WTC11 (cell line): Measurements from ENCODE around the gene PLXNB2. TPM values are rescaled to one million over a fixed set of nuclear protein-coding genes. Genes with fewer than 3 reads are reported as not detected.

ENCODE experiments used
- ATAC-seq: fragments of 200-7000 bp; cut with Tn5 transposase; 2 replicates; pipeline ENCODE4 v1.10.0; 2021; ENCODE audit warnings: mild to moderate bottlenecking, moderate library complexity
- CTCF ChIA-PET: fragments of 300-600 bp; sonication (Branson Sonifier 250); formaldehyde crosslinking; loops from one replicate; lab custom pipeline; 2021; ENCODE audit warnings: antibody characterized with exemption; lab: Charles Lee
- POLR2A ChIA-PET: fragments of 350-600 bp; sonication (Branson Sonifier 250); formaldehyde crosslinking; loops from one replicate; lab custom pipeline; 2021; ENCODE audit warnings: antibody characterized with exemption; lab: Charles Lee
- DNase-seq: peaks from one replicate; pipeline ENCODE4 v3.0.0; 2021; ENCODE audit warnings: low spot score
- H3K27ac Mint-ChIP-seq: 2 replicates; pipeline ENCODE4 v1.8.0; 2021; ENCODE audit warnings: mixed read lengths
- H3K27me3 Mint-ChIP-seq: 2 replicates; pipeline ENCODE4 v1.8.0; 2021; ENCODE audit warnings: low read depth, mild to moderate bottlenecking, moderate library complexity, mixed read lengths
- H3K36me3 Mint-ChIP-seq: 2 replicates; pipeline ENCODE4 v1.8.0; 2021; ENCODE audit warnings: mixed read lengths
- H3K4me1 Mint-ChIP-seq: 2 replicates; pipeline ENCODE4 v1.8.0; 2022; ENCODE audit warnings: mixed read lengths
- H3K4me3 Mint-ChIP-seq: 2 replicates; pipeline ENCODE4 v1.8.0; 2021; ENCODE audit warnings: mild to moderate bottlenecking, moderate library complexity, mixed read lengths
- H3K9me3 Mint-ChIP-seq: 2 replicates; pipeline ENCODE4 v1.8.0; 2021; ENCODE audit warnings: mixed read lengths
- ATF1 ChIP-seq: sonication (generic); formaldehyde crosslinking; IDR thresholded peaks from 2 replicates; pipeline ENCODE4 v1.8.1; 2023; ENCODE audit warnings: mild to moderate bottlenecking, moderate library complexity, missing genetic modification reagents
- HMGA2 ChIP-seq: fragments of 250-450 bp; sonication (Bioruptor Pico); IDR thresholded peaks from 2 replicates; pipeline ENCODE4 v1.4.0; 2021; ENCODE audit warnings: mild to moderate bottlenecking, moderate library complexity
- MYBL2 ChIP-seq: sonication (generic); formaldehyde crosslinking; IDR thresholded peaks from 2 replicates; pipeline ENCODE4 v1.8.1; 2023; ENCODE audit warnings: mild to moderate bottlenecking, moderate library complexity, missing genetic modification reagents
- NFE2L1 ChIP-seq: sonication (generic); formaldehyde crosslinking; IDR thresholded peaks from 2 replicates; pipeline ENCODE4 v1.8.1; 2023; ENCODE audit warnings: missing genetic modification reagents
- NR2C2 ChIP-seq: sonication (generic); formaldehyde crosslinking; IDR thresholded peaks from 2 replicates; pipeline ENCODE4 v1.8.0; 2022; ENCODE audit warnings: mild to moderate bottlenecking, missing genetic modification reagents
- OVOL2 ChIP-seq: fragments of 250-450 bp; sonication (Bioruptor Pico); IDR thresholded peaks from 2 replicates; pipeline ENCODE4 v1.9.0; 2021; ENCODE audit warnings: mild to moderate bottlenecking, borderline replicate concordance
- PRDM15 ChIP-seq: sonication (generic); formaldehyde crosslinking; IDR thresholded peaks from 2 replicates; pipeline ENCODE4 v1.8.0; 2022; ENCODE audit warnings: missing genetic modification reagents
- SOX15 ChIP-seq: fragments of 250-450 bp; sonication (Bioruptor Pico); IDR thresholded peaks from 2 replicates; pipeline ENCODE4 v1.9.0; 2021; ENCODE audit warnings: mild to moderate bottlenecking
- STAT6 ChIP-seq: sonication (generic); formaldehyde crosslinking; conservative IDR thresholded peaks from 2 replicates; pipeline ENCODE4 v1.8.1; 2023; ENCODE audit warnings: mild to moderate bottlenecking, low read depth, missing genetic modification reagents, moderate library complexity
- TEAD4 ChIP-seq: sonication (generic); formaldehyde crosslinking; IDR thresholded peaks from 2 replicates; pipeline ENCODE4 v1.8.0; 2022; ENCODE audit warnings: mild to moderate bottlenecking, missing genetic modification reagents
- USF2 ChIP-seq: sonication (generic); formaldehyde crosslinking; IDR thresholded peaks from 2 replicates; pipeline ENCODE4 v1.8.1; 2023; ENCODE audit warnings: mild to moderate bottlenecking, missing genetic modification reagents, moderate library complexity
- ZNF219 ChIP-seq: sonication (generic); formaldehyde crosslinking; IDR thresholded peaks from 2 replicates; pipeline ENCODE4 v1.8.0; 2023; ENCODE audit warnings: missing genetic modification reagents, mild to moderate bottlenecking, borderline replicate concordance
- ZNF263 ChIP-seq: sonication (generic); formaldehyde crosslinking; IDR thresholded peaks from 2 replicates; pipeline ENCODE4 v1.8.1; 2022; ENCODE audit warnings: low read depth, mild to moderate bottlenecking, moderate library complexity, missing genetic modification reagents
- ZNF512 ChIP-seq: sonication (generic); formaldehyde crosslinking; IDR thresholded peaks from 2 replicates; pipeline ENCODE4 v1.8.1; 2022; ENCODE audit warnings: missing genetic modification reagents, borderline replicate concordance
- total RNA-seq: library from RNA; stranded (reverse); gene quantifications from 3 replicates; pipeline ENCODE4 v1.2.3, GENCODE V29; 2021
- TF ChIP-seq, protein P1 (sequence below): sonication (generic); formaldehyde crosslinking; IDR thresholded peaks from 2 replicates; pipeline ENCODE4 v1.8.1; 2022; ENCODE audit warnings: low read depth, missing genetic modification reagents, borderline replicate concordance
- TF ChIP-seq, protein P2 (sequence below): sonication (generic); formaldehyde crosslinking; IDR thresholded peaks from 2 replicates; pipeline ENCODE4 v1.8.0; 2022; ENCODE audit warnings: mild to moderate bottlenecking, missing genetic modification reagents
- TF ChIP-seq, protein P3 (sequence below): fragments of 250-450 bp; sonication (Bioruptor Pico); IDR thresholded peaks from 2 replicates; pipeline ENCODE4 v2.1.2; 2022; ENCODE audit warnings: mild to moderate bottlenecking, moderate library complexity

The PLXNB2 gene
- total RNA-seq, 1 experiment from 2014 or later = 113 TPM

DNA sequence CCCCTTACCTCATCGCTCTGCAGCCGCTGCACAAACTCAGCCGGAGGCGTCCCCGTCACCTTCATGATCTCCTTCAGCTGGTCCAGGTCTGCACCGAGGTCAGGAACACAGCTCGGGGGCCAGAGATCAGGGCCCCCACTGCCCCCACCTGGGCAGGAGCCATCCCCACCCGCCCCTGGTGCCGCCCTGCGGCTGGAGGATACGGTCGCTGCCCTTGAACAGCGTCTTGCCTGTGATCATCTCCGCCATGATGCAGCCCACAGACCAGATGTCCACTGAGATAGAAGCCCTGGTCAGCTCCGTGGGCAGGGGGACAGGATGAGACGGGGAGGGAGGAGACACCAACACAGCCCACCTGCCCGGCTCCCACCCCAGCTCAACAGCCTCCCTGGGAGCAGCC is 51.8 kb downstream of the PLXNB2 start (continued):
- TF ChIP-seq HMGA2 (CRISPR knock-in tag) = no peak
- no peak for TF ChIP-seq SOX15 (CRISPR knock-in tag)
- TF ChIP-seq MYBL2 (CRISPR knock-in tag) = no peak
- TF ChIP-seq, protein P1, sequence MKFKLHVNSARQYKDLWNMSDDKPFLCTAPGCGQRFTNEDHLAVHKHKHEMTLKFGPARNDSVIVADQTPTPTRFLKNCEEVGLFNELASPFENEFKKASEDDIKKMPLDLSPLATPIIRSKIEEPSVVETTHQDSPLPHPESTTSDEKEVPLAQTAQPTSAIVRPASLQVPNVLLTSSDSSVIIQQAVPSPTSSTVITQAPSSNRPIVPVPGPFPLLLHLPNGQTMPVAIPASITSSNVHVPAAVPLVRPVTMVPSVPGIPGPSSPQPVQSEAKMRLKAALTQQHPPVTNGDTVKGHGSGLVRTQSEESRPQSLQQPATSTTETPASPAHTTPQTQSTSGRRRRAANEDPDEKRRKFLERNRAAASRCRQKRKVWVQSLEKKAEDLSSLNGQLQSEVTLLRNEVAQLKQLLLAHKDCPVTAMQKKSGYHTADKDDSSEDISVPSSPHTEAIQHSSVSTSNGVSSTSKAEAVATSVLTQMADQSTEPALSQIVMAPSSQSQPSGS (CRISPR knock-in tag) = no peak
- TF ChIP-seq OVOL2 (CRISPR knock-in tag) = no peak
- no peak for TF ChIP-seq ATF1
- no peak for TF ChIP-seq TEAD4 (CRISPR knock-in tag)
- TF ChIP-seq ZNF219 = no peak
- TF ChIP-seq ZNF512 (CRISPR knock-in tag) = no peak
- TF ChIP-seq, all 79 proteins: peak for 0

DNA sequence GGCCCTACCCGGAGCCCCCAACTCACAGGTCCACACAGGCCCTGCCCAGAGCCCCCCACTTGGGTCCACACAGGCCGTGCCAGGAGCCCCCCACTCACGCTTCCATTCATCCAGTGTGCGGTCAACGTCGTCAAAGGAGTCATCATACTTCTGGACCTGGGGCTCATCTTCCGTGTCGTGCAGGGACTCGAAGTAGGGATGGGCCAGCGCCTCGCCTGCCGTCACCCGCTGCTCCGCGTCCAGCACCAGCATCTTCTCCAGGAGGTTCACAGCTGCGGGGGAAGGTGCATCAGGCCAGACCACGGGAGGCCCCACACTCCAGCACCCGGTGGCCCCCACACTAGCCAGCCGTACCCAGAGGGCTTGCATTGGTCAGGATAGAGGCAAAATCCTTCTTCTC is 52.3 kb downstream of the PLXNB2 start:
- H3K4me3 Mint-ChIP-seq = no peak overlapping the region
- TF ChIP-seq ZNF263 (CRISPR knock-in tag) = no peak
- no peak for TF ChIP-seq STAT6 (CRISPR knock-in tag)
- TF ChIP-seq USF2 (CRISPR knock-in tag) = no peak
- TF ChIP-seq, protein P1 (CRISPR knock-in tag) = no peak
- no peak for TF ChIP-seq ZNF512 (CRISPR knock-in tag)
- peaks cover 3% of the 10 kb centered on the region; the same call in 1 of the 2 replicates for H3K4me1 Mint-ChIP-seq
- no peaks in the 10 kb centered on the region for H3K9me3 Mint-ChIP-seq
- DNase-seq (no peak), ATAC-seq (no peak)
- POLR2A ChIA-PET = no interaction called here
- H3K27me3 Mint-ChIP-seq = peaks cover 3% of the 10 kb centered on the region; the same call in 1 of the 2 replicates
- no peak overlapping the region for H3K27ac Mint-ChIP-seq
- CTCF ChIA-PET = no interaction called here
- no peaks in the 10 kb centered on the region for H3K36me3 Mint-ChIP-seq

DNA sequence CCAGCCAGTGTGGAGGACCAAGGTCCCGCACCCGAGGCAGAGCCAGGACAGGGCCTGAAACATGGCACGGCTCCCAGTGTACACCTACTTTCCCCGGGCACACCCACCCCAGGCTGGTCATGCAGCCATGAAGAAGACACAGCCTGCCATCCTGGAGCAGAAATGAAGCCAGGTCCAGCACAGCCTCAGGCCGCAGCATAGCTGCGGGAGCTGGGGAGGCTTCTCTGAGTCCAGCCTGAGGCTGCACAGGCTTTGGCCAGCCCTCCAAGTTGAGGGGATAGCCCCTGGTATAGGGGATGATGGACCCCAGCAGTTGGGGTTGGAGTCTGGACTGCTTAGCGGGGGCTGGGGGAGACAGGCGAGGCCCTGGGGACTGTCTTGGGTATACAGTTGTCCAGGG is 53.5 kb downstream of the PLXNB2 start:
- H3K27ac Mint-ChIP-seq = no peak overlapping the region
- H3K36me3 Mint-ChIP-seq = no peaks in the 10 kb centered on the region
- CTCF ChIA-PET = no interaction called here
- H3K27me3 Mint-ChIP-seq = no peaks in the 10 kb centered on the region; the same call in 1 of the 2 replicates
- DNase-seq (no peak), ATAC-seq (no peak)
- no peak overlapping the region for H3K4me3 Mint-ChIP-seq
- H3K9me3 Mint-ChIP-seq = no peaks in the 10 kb centered on the region
- POLR2A ChIA-PET = no interaction called here
- peaks cover 4% of the 10 kb centered on the region; the same call in 1 of the 2 replicates for H3K4me1 Mint-ChIP-seq
- TF ChIP-seq NR2C2 (CRISPR knock-in tag) (no peak), ZNF263 (CRISPR knock-in tag) (no peak), NFE2L1 (CRISPR knock-in tag) (no peak), SOX15 (CRISPR knock-in tag) (no peak), PRDM15 (CRISPR knock-in tag) (no peak)
- TF ChIP-seq, protein P2, sequence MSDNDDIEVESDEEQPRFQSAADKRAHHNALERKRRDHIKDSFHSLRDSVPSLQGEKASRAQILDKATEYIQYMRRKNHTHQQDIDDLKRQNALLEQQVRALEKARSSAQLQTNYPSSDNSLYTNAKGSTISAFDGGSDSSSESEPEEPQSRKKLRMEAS (CRISPR knock-in tag) = no peak
- TF ChIP-seq, protein P3, sequence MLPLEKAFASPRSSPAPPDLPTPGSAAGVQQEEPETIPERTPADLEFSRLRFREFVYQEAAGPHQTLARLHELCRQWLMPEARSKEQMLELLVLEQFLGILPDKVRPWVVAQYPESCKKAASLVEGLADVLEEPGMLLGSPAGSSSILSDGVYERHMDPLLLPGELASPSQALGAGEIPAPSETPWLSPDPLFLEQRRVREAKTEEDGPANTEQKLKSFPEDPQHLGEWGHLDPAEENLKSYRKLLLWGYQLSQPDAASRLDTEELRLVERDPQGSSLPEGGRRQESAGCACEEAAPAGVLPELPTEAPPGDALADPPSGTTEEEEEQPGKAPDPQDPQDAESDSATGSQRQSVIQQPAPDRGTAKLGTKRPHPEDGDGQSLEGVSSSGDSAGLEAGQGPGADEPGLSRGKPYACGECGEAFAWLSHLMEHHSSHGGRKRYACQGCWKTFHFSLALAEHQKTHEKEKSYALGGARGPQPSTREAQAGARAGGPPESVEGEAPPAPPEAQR (CRISPR knock-in tag) = no peak
